Hepatocyte (in vitro differentiated cells): ENCODE measurements around the gene VWA8.

Experiments
- CTCF ChIP-seq: fragments of 200-600 bp; sonication (generic); IDR thresholded peaks from 2 replicates; pipeline ENCODE4 v1.5.1; 2016; ENCODE audit warnings: antibody characterized with exemption, mild to moderate bottlenecking; ENCODE audit not compliant: poor library complexity
- EZH2 ChIP-seq: fragments of 200-600 bp; sonication (generic); IDR thresholded peaks from 2 replicates; pipeline ENCODE4 v1.6.1; 2016; ENCODE audit warnings: antibody characterized with exemption, mild to moderate bottlenecking, borderline replicate concordance

GRCh38 chr13:41821238-41821594 is 139.7 kb downstream of the VWA8 start:
- TF ChIP-seq CTCF (no peak), EZH2 (no peak)
